Measurements from ENCODE around the gene LMCD1.
A peak's percentile ranks its signal among the peaks of the same experiment; 100 is the strongest.
"Not testable (repeated sequence)": the region's sequence is repeated elsewhere in the genome, so short reads cannot be mapped to it uniquely, and the experiment has no call there.

Gene LMCD1

DNA sequence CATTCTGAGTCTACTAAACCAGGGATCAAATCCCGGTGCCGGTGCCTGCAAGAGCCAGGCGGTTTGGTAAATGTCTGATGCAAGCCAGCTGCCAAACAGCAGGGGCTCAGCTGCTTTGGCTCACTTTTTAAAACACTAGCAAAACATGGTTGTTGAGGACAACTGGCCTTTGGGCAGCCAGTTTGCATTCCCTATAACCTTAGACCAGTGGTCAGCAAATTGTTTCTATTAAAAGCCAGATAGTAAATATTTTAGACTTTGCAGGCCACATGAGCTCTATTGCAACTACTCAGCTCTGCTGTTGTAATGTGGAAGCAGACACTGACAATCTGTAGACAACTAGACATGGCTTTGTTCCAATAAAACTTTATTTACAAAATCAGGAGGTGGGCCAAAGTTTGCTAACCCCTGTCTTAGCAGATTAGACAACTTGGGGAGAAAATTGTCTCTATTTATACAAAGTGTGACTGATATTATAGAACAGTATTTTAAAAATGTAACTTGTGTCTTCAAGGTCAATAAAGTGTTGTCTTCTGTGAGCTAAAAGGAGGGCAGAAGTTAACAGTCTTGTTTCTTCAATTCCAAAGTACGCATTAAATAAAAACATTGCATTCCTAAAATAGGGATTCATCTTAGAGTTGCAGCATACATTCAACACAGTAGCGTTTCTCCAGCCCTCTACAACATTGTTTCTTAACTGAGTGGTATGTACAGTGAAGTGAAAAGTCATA is 75.4 kb downstream of the LMCD1 start:
- peak; percentile 89 for DNase-seq (ENCODE audit: low read depth, low spot score)
- H3K4me3 ChIP-seq (ENCODE audit: low read depth, low read length), result no peak overlapping the region
- ChIA-PET POLR2A (interaction anchor here (0.7 to 1.2 kb wide), 3 partner anchors 16 to 119 kb away, joined by 3 to 5 read pairs (median 3); no protein-coding TSS in a partner anchor), CTCF (interaction anchor here (0.9 to 2.1 kb wide), 3 partner anchors 30 to 134 kb away, joined by 4 to 11 read pairs (median 5); no protein-coding TSS in a partner anchor)
- TF ChIP-seq, protein P1, sequence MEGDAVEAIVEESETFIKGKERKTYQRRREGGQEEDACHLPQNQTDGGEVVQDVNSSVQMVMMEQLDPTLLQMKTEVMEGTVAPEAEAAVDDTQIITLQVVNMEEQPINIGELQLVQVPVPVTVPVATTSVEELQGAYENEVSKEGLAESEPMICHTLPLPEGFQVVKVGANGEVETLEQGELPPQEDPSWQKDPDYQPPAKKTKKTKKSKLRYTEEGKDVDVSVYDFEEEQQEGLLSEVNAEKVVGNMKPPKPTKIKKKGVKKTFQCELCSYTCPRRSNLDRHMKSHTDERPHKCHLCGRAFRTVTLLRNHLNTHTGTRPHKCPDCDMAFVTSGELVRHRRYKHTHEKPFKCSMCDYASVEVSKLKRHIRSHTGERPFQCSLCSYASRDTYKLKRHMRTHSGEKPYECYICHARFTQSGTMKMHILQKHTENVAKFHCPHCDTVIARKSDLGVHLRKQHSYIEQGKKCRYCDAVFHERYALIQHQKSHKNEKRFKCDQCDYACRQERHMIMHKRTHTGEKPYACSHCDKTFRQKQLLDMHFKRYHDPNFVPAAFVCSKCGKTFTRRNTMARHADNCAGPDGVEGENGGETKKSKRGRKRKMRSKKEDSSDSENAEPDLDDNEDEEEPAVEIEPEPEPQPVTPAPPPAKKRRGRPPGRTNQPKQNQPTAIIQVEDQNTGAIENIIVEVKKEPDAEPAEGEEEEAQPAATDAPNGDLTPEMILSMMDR (IDR thresholded peaks at IDR 0.05; ENCODE audit: insufficient read depth, low read length, missing control alignments), result no peak

DNA sequence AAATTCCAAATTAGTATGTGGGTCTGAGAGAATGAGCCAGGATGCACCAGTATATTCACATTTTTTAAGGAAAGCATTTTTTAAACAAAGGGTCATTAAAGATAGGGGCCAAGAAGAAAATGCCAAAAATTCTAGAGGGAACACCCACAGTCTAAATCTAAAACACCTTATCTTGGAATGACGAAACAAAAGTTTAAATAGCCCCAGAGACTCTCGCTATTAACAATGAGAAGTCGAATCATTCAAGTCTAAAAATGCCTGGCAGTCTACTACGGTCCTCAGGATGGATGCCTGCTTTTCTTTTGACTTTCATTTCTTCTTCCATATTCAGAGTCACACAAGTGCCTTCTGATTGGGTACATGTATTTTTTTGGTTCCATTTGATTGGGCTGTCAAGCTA is 76.7 kb downstream of the LMCD1 start:
- no peak overlapping the region for H3K4me3 ChIP-seq (ENCODE audit: low read depth, low read length)
- POLR2A ChIA-PET, result no interaction called here
- TF ChIP-seq, protein P1 (IDR thresholded peaks at IDR 0.05; ENCODE audit: insufficient read depth, low read length, missing control alignments), result no peak
- CTCF ChIA-PET, result interaction anchor here (0.8 to 3.0 kb wide), 3 partner anchors 132 to 136 kb away, joined by 3 to 11 read pairs (median 10); no protein-coding TSS in a partner anchor
- no peak for DNase-seq (ENCODE audit: low read depth, low spot score)

DNA sequence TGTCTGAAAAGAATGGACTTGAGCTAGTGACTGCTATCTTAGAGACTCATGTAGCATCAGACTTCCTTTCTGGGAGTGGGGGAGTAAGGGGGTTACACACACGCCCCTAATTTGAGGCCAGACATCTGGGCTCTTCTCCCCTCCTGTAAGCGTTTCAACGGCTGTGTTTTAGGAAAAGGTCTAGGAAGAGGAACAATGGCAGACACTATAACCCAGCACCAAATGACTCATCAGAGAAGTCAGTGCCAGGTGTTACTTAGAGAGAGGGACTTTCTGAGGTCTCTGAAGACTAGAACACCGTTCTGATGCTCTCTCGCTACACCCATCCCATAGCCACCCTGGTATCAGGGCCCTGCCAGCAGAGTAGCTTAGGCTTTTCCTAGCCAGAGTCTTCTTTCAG is 77.5 kb downstream of the LMCD1 start:
- CTCF ChIA-PET, result interaction anchor here (3.0 kb wide), 1 partner anchor 137 kb away, joined by 10 read pairs; no protein-coding TSS in a partner anchor
- TF ChIP-seq, protein P1 (IDR thresholded peaks at IDR 0.05; ENCODE audit: insufficient read depth, low read length, missing control alignments), result no peak
- H3K4me3 ChIP-seq (ENCODE audit: low read depth, low read length), result no peak overlapping the region
- POLR2A ChIA-PET, result interaction anchor here (0.8 kb wide), 1 partner anchor 134 kb away, joined by 4 read pairs; no protein-coding TSS in a partner anchor
- DNase-seq (ENCODE audit: low read depth, low spot score), result no peak

DNA sequence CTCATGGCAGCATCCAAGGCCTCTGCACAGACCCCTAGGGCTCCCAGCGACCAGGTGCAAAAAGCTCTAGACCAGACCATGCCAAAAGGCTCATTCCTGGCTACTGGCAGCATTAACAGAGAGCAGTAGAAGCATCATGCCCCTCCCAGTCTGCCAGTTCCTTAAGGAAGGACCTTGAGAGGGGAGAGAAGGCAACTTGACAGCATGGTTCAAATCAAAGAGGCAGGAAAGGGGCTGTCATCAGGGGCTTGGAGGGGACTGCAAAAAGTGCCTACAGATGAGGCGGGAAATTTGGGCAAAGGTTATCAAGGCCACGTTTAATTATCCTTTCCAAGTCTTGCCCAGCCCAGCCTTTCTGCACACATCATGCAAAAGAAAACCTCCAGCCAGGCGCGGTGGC is 78.3 kb downstream of the LMCD1 start:
- no peak for DNase-seq (ENCODE audit: low read depth, low spot score)
- H3K4me3 ChIP-seq (ENCODE audit: low read depth, low read length), result no peak overlapping the region
- ChIA-PET POLR2A (interaction anchor here (0.8 to 1.4 kb wide), 2 partner anchors 25 to 135 kb away, joined by 3 to 4 read pairs; no protein-coding TSS in a partner anchor), CTCF (interaction anchor here (0.8 to 3.0 kb wide), 3 partner anchors 13 to 138 kb away, joined by 3 to 10 read pairs (median 3); no protein-coding TSS in a partner anchor)
- TF ChIP-seq, protein P1 (IDR thresholded peaks at IDR 0.05; ENCODE audit: insufficient read depth, low read length, missing control alignments), result no peak

DNA sequence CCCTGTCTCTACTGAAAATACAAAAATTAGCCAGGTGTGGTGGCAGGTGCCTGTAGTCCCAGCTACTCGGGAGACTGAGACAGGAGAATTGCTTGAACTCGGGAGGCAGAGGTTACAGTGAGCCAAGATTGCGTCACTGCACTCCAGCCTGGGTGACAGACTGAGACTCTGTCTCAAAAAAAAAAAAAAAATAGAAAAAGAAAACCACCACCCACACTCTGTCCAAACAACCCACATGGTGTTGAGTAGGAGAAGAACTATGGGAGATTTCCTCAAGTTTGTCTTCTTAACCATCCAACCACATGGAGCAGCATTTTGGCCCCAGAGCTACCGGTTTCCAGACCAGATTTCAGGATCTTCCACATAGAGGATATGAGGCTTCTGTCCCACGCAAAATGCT is 78.8 kb downstream of the LMCD1 start:
- ChIA-PET POLR2A (interaction anchor here (1.4 kb wide), 1 partner anchor 25 kb away, joined by 3 read pairs; no protein-coding TSS in a partner anchor), CTCF (interaction anchor here (0.8 to 3.0 kb wide), 4 partner anchors 11 to 138 kb away, joined by 3 to 10 read pairs (median 3); no protein-coding TSS in a partner anchor)
- not testable (repeated sequence) for H3K4me3 ChIP-seq (ENCODE audit: low read depth, low read length); DNase-seq (ENCODE audit: low read depth, low spot score)

DNA sequence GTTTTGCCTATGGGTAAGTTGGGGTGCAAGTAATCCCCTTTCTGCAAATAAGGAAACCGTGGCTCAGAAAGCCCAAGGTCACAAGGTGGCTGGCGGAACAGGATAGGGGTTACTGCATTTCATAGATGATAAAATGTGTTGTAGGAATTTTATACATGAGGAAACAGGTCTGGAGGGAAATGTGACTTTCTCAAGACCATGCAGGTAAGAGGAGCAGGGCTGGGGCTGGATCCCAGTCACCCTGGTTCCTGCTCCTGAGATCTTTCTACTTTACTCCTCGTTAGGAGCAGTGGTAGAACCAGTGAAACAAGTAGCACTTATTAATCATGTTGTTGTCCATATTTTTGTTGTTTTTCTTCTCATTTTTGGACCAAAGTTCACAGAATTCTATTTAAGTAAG is 79.8 kb downstream of the LMCD1 start:
- TF ChIP-seq, protein P1 (IDR thresholded peaks at IDR 0.05; ENCODE audit: insufficient read depth, low read length, missing control alignments), result no peak
- POLR2A ChIA-PET, result no interaction called here
- CTCF ChIA-PET, result interaction anchor here (1.2 to 3.0 kb wide), 2 partner anchors 10 to 139 kb away, joined by 3 to 10 read pairs; no protein-coding TSS in a partner anchor
- no peak for DNase-seq (ENCODE audit: low read depth, low spot score)
- no peak overlapping the region for H3K4me3 ChIP-seq (ENCODE audit: low read depth, low read length)

Measured in AG04449 (cell line).